Caco-2 (cell line): ENCODE measurements around the gene OR1I1. TPM values are rescaled to one million over a fixed set of nuclear protein-coding genes. Genes with fewer than 3 reads are reported as not detected.

Experiments used
- BruUV-seq: library from RNA; stranded (reverse); fragments of 400-500 nt; replicated peaks from 2 replicates; lab custom pipeline; 2021; lab: Mats Ljungman, UMichigan
- CTCF ChIA-PET: fragments of 300-600 bp; sonication (Branson Sonifier 250); formaldehyde crosslinking; loops from one replicate; lab custom pipeline; 2022; ENCODE audit warnings: antibody characterized with exemption; lab: Charles Lee
- POLR2A ChIA-PET: fragments of 300-600 bp; sonication (Branson Sonifier 250); formaldehyde crosslinking; loops from one replicate; lab custom pipeline; 2022; ENCODE audit warnings: antibody characterized with exemption; lab: Charles Lee
- DNase-seq, 2 experiments: peaks; one replicate each; pipeline versions ENCODE4 v3.0.0 to v3.0.0-alpha.2; 2020 to 2022
- H3K27me3 ChIP-seq: replicated peaks from 2 replicates; pipeline ENCODE4 v1.6.0; 2011; ENCODE audit warnings: low read length; ENCODE audit not compliant: control insufficient read depth, insufficient read depth
- H3K36me3 ChIP-seq: 2 replicates; pipeline ENCODE4 v1.5.1; 2011; ENCODE audit warnings: low read length; ENCODE audit not compliant: control insufficient read depth, insufficient read depth
- H3K4me1 ChIP-seq: fragments of 250-450 bp; sonication (Bioruptor Pico); 2 replicates; pipeline ENCODE4 v1.5.1; 2020; ENCODE audit warnings: mild to moderate bottlenecking
- H3K4me3 ChIP-seq: 2 replicates; pipeline ENCODE4 v1.5.1; 2011; ENCODE audit warnings: low read depth, mild to moderate bottlenecking, control low read depth, low read length
- H3K9me3 ChIP-seq: fragments of 250-450 bp; sonication (Bioruptor Pico); 2 replicates; pipeline ENCODE4 v1.5.1; 2020; ENCODE audit warnings: mild to moderate bottlenecking, moderate library complexity
- H3K27ac Mint-ChIP-seq: one replicate; pipeline ENCODE4 v1.8.0; 2022; ENCODE audit warnings: mixed read lengths; ENCODE audit not compliant: unreplicated experiment
- H3K27me3 Mint-ChIP-seq: one replicate; pipeline ENCODE4 v1.8.0; 2022; ENCODE audit warnings: mixed read lengths; ENCODE audit not compliant: insufficient read depth, unreplicated experiment
- H3K36me3 Mint-ChIP-seq: one replicate; pipeline ENCODE4 v1.8.0; 2022; ENCODE audit warnings: mild to moderate bottlenecking, mixed read lengths; ENCODE audit not compliant: insufficient read depth, unreplicated experiment
- H3K4me1 Mint-ChIP-seq: one replicate; pipeline ENCODE4 v1.8.0; 2022; ENCODE audit warnings: low read depth, mixed read lengths; ENCODE audit not compliant: unreplicated experiment
- H3K4me3 Mint-ChIP-seq: one replicate; pipeline ENCODE4 v1.8.0; 2022; ENCODE audit warnings: mild to moderate bottlenecking, moderate library complexity, mixed read lengths; ENCODE audit not compliant: unreplicated experiment
- H3K9me3 Mint-ChIP-seq: one replicate; pipeline ENCODE4 v1.8.0; 2022; ENCODE audit warnings: mixed read lengths; ENCODE audit not compliant: unreplicated experiment
- intact Hi-C: fragments of 100-400 bp; cut with micrococcal nuclease; formaldehyde crosslinking; loops from one replicate; pipeline ENCODE4 v1.10.0; 2022; ENCODE audit not compliant: unreplicated experiment
- total RNA-seq: library from RNA; stranded (reverse); gene quantifications from 2 replicates; pipeline ENCODE4 v1.2.3, GENCODE V29; 2022
- TF ChIP-seq, protein P1 (sequence below), 2 experiments: fragments of 200-600 bp in 1 of 2; IDR thresholded peaks; 1 replicate in 1 of 2; 2 replicates in 1 of 2; pipeline versions ENCODE4 v1.5.1 to v1.8.0; 2011 to 2022; ENCODE audit warnings: antibody characterized with exemption in 1 of 2, control low read depth in 1 of 2, inconsistent platforms in 1 of 2, low read depth in 1 of 2, low read length in 1 of 2, mild to moderate bottlenecking in 1 of 2, moderate library complexity in 1 of 2; ENCODE audit not compliant: insufficient read depth in 1 of 2, severe bottlenecking in 1 of 2, unreplicated experiment in 1 of 2

The OR1I1 gene
- total RNA-seq, 1 experiment from 2014 or later = not detected

DNA sequence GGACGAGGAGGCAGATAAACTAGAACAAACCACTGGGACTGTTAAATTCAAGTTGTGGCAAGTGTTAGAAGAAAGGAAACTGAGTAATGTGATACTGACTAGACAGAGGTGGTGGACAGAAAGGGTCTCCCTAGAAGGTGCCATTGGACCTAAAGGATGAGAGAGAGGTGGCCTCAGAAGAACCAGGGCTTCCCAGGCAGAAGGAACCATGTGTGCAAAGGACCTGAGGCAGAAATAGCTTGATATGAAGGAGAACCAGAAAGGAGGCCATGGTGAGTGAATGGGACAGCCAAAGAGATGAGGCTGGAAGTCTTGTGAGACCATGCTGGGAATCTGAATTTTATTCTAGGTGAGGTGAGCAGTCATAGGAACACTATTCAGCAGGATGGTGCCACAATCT is 22.4 kb downstream of the OR1I1 start:
- Mint-ChIP-seq H3K36me3 (no peaks in the 10 kb centered on the region), H3K9me3 (peaks cover 28% of the 10 kb centered on the region), H3K27ac (no peak overlapping the region), H3K27me3 (no peaks in the 10 kb centered on the region), H3K4me3 (no peak overlapping the region), H3K4me1 (peaks cover 9% of the 10 kb centered on the region)
- Histone ChIP-seq H3K36me3 (no peaks in the 10 kb centered on the region), H3K9me3 (peaks cover 12% of the 10 kb centered on the region), H3K4me3 (no peak overlapping the region), H3K4me1 (0 out of 2 replicates have a peak, but pooled peaks cover 8% of the 10 kb centered on the region), H3K27me3 (no peaks in the 10 kb centered on the region)
- intact Hi-C loops = no loop called here
- no peak for DNase-seq
- BruUV-seq = no TSS peak
- TF ChIP-seq, protein P1, sequence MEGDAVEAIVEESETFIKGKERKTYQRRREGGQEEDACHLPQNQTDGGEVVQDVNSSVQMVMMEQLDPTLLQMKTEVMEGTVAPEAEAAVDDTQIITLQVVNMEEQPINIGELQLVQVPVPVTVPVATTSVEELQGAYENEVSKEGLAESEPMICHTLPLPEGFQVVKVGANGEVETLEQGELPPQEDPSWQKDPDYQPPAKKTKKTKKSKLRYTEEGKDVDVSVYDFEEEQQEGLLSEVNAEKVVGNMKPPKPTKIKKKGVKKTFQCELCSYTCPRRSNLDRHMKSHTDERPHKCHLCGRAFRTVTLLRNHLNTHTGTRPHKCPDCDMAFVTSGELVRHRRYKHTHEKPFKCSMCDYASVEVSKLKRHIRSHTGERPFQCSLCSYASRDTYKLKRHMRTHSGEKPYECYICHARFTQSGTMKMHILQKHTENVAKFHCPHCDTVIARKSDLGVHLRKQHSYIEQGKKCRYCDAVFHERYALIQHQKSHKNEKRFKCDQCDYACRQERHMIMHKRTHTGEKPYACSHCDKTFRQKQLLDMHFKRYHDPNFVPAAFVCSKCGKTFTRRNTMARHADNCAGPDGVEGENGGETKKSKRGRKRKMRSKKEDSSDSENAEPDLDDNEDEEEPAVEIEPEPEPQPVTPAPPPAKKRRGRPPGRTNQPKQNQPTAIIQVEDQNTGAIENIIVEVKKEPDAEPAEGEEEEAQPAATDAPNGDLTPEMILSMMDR (IDR thresholded peaks at IDR 0.05; ENCODE audit: insufficient read depth in 1 of 2, low read depth in 1 of 2, low read length in 1 of 2, severe bottlenecking in 1 of 2, unreplicated experiment in 1 of 2) = no peak
- POLR2A ChIA-PET = interaction anchor here (0.6 kb wide), 1 partner anchor 13 kb away, joined by 15 read pairs; no protein-coding TSS in a partner anchor
- CTCF ChIA-PET = no interaction called here

GRCh38 chr19:15105044-15105443 is 23.0 kb downstream of the OR1I1 start:
- POLR2A ChIA-PET = no interaction called here
- no peak overlapping the region for H3K27ac Mint-ChIP-seq
- H3K4me3 ChIP-seq = no peak overlapping the region
- 0 out of 2 replicates have a peak, but pooled peaks cover 8% of the 10 kb centered on the region for H3K4me1 ChIP-seq
- intact Hi-C loops = no loop called here
- H3K36me3 Mint-ChIP-seq = no peaks in the 10 kb centered on the region
- CTCF ChIA-PET = interaction anchor here (0.6 to 0.9 kb wide), 2 partner anchors 57 to 111 kb away, joined by 3 to 4 read pairs; no protein-coding TSS in a partner anchor
- no TSS peak for BruUV-seq
- H3K4me1 Mint-ChIP-seq = peaks cover 9% of the 10 kb centered on the region
- no peak overlapping the region for H3K4me3 Mint-ChIP-seq
- no peaks in the 10 kb centered on the region for H3K36me3 ChIP-seq
- no peaks in the 10 kb centered on the region for H3K27me3 ChIP-seq
- TF ChIP-seq, protein P1 (IDR thresholded peaks at IDR 0.05; ENCODE audit: insufficient read depth in 1 of 2, low read depth in 1 of 2, low read length in 1 of 2, severe bottlenecking in 1 of 2, unreplicated experiment in 1 of 2) = no peak
- DNase-seq = no peak
- no peaks in the 10 kb centered on the region for H3K27me3 Mint-ChIP-seq
- H3K9me3 ChIP-seq = peaks cover 12% of the 10 kb centered on the region
- peaks cover 28% of the 10 kb centered on the region for H3K9me3 Mint-ChIP-seq

DNA sequence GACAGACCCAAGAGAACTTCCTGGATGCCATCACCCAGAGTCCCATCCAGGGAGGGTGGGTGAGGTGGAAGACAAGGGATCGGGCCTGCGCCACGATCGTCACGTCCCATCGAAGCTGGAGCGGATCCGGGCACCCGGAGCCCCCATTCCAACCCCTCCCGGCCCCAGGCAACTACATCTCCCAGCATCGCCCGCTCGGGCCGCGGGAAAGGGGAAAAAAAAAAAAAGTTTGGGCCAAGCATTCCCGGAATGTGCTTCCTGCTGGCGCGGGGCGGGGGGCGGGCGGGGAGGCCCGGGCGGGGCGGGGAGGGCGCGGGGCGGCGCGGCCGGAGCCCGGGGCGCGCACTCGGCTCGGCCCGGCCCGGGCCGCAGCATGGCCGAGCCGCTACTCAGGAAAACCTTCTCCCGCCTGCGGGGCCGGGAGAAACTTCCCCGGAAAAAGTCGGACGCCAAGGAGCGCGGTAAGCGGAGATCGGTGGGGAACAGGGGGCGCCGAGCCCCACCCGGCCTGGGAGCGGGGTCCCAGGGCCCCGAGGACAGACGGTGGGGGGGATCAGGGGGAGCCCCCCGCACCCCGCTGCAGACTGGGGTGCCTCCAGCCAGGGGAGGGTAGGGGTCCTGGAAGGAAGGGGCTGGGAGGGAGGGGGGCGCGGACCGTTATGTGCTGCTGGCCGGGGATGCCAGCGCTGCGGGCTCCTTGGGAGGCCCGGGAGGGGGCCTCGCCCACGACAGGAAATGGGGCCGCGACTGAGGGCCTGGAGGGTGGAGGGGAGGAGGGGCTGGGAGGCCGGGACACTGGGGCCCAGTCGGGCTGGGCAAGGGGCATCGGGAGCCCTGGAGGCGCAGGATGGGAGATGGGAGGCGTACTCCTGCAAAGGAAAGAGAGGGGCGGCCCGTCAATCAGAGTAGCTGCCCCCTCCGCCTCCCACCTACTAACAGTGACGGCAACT is 25.3 kb downstream of the OR1I1 start, which contains the start of gene SYDE1:
SYDE1 (plus strand) TSS at position 341 of the 950 bp plus-strand sequence; CDS start at position 374, 33 bp downstream.
- Mint-ChIP-seq H3K36me3 (peaks cover 3% of the 10 kb centered on the region), H3K9me3 (peaks cover 18% of the 10 kb centered on the region), H3K27ac (peak within 1 kb of the TSS; percentile 40), H3K27me3 (no peaks in the 10 kb centered on the region), H3K4me3 (peak within 1 kb of the TSS; percentile 68), H3K4me1 (peaks cover 9% of the 10 kb centered on the region)
- Histone ChIP-seq H3K9me3 (peaks cover 12% of the 10 kb centered on the region), H3K4me3 (peak within 1 kb of the TSS; percentile 64), H3K4me1 (0 out of 2 replicates have a peak, but pooled peaks cover 8% of the 10 kb centered on the region), H3K27me3 (no peaks in the 10 kb centered on the region), H3K36me3 (no peaks in the 10 kb centered on the region)
- ChIA-PET CTCF (no interaction called here), POLR2A (no interaction called here)
- peak; percentile 56 to 70 for DNase-seq
- intact Hi-C loops = loop anchor here (2.0 kb wide), 1 partner anchor 17 kb away; a partner anchor contains a TSS
- TF ChIP-seq, protein P1 (IDR thresholded peaks at IDR 0.05; ENCODE audit: insufficient read depth in 1 of 2, low read depth in 1 of 2, low read length in 1 of 2, severe bottlenecking in 1 of 2, unreplicated experiment in 1 of 2) = no peak
- BruUV-seq = no TSS peak
